Fibroblast of skin of left quadriceps (primary cell): ENCODE results near the gene IGF2BP3.
A peak's percentile ranks its signal among the peaks of the same experiment; 100 is the strongest.
"Not testable (repeated sequence)": the region's sequence is repeated elsewhere in the genome, so short reads cannot be mapped to it uniquely, and the experiment has no call there.

Experiments used
- DNase-seq, 2 experiments: peaks; one replicate each; pipeline ENCODE4 v3.0.0-alpha.2; 2013; ENCODE audit warnings: low read depth in 2 of 2

Gene IGF2BP3

DNA sequence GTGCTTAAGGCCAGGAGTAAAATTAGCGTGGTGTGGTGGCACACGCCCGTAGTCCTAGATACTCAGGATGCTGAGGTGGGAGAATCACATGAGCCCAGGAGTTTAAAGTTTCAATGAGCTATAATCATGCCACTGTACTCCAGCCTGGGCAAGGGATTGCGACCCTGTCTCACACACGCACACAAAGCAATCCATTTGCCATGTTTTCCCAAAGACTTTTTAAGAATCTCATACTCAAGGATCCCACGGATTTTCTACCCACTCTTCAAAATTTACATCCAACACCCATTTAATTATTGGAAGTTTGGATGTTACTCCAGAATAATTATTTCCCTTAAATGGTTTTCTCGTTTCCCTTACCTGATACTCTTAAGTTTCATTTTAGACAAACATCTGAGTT lies 47.9 kb downstream of the IGF2BP3 start:
- no peak for DNase-seq

DNA sequence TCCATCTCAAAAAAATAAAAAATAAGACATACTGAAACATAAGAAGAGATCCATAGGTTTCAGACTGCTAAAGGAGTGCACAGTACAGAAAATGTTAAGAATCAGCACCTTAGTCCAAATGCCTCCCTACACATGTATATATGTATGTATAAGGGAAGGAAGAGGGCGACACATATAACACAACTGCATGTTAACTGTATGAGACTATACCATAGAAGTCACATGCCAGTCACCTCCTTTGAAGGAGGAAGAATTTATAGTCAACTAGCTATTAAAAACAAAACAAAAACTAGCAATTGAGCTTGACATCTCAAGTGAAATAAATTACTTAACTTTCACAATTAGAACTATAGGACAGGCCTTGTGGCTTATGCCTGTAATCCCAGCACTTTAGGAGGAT lies 50.4 kb downstream of the IGF2BP3 start:
- DNase-seq = no peak

GRCh38 chr7:23419160-23419559 lies 51.1 kb downstream of the IGF2BP3 start:
- DNase-seq = no peak

GRCh38 chr7:23418046-23418445 lies 52.2 kb downstream of the IGF2BP3 start:
- DNase-seq = no peak

DNA sequence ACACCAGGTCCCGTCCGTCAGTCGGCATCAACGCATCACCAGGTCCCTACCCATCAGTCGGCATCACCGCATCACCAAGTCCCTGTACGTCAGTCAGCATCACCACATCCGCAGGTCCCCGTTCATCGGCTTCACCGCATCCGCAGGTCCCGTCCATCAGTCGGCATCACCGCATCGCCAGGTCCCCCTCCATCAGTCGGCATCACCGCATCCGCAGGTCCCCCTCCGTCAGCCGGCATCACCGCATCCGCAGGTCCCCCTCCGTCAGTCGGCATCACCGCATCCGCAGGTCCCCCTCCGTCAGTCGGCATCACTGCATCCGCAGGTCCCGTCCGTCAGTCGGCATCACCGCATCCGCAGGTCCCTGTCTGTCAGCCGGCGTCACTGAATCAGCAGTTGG lies 55.1 kb downstream of the IGF2BP3 start:
- no peak for DNase-seq

GRCh38 chr7:23410446-23411183 lies 59.7 kb downstream of the IGF2BP3 start:
- DNase-seq = no peak

DNA sequence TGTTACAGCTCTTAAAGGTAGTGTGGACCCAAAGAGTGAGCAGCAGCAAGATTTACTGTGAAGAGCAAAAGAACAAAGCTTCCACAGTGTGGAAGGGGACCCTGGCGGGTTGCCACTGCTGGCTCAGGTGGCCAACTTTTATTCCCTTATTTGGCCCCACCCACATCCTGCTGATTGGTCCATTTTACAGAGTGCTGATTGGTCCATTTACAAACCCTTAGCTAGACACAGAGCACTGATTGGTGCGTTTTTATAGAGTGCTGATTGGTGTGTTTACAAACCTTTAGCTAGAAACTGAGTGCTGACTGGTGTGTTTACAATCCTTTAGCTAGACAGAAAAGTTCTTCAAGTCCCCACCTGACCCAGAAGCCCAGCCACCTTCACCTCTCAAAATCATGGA lies 63.7 kb downstream of the IGF2BP3 start:
- not testable (repeated sequence) for DNase-seq

- DNase-seq = no peak
Measured at GRCh38 chr7:23405240-23405618, 65.1 kb downstream of the IGF2BP3 start.

DNA sequence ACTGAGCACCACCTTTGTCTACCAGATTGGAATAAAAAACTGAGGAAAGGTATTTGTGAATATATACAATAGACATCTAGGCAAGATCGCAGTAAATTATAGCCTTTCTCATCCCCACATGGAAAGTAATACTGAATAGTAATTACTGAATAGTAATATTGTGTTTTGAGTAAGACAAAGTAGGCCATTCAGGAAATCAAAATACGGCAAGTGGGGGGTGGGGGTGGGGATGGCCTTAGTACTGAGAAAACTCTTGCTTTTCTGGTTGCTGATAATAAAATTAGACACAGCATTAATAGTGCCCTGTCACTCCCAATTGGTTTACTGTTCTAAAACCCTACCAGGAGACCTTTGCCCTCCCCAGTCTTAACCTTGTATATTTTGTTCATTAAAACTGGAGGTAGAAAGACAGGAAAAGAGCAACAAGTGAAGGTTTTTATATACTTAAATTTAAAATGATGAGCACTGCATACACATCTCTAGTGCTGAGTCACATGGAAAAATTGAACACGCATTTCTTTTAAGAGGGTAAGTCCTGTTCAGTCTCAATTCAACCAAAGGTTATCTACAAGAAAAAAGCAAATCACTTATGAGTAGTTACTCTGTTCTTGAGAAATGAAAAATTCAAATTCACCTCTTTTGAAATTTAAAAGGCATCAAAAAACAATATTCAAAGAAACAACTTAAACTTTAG lies 65.6 kb downstream of the IGF2BP3 start:
- DNase-seq = no peak

DNA sequence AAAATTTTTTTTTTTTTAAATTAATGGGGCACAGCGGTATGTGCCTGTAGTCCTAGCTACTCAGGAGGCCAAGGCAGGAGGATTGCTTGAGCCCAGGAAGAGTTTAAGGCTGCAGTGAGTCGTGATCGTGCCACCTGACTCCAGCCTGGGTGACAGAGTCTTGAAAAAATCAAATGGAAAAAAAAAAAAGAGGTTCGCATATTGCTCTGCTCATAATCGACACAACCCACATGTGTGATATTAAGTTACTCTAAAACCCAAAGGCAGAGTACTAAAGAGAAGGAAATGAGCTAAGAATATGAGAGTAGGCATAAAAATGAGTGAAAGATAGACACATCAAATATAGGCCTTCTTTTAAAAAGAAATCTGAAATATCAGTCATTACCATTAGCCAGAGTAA lies 66.3 kb downstream of the IGF2BP3 start:
- no peak for DNase-seq

DNA sequence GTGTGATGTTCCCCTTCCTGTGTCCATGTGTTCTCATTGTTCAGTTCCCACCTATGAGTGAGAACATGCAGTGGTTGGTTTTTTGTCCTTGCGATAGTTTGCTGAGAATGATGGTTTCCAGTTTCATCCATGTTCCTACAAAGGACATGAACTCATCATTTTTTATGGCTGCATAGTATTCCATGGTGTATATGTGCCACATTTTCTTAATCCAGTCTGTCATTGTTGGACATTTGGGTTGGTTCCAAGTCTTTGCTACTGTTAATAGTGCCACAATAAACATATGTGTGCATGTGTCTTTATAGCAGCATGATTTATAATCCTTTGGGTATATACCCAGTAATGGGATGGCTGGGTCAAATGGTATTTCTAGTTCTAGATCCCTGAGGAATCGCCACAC lies 72.2 kb downstream of the IGF2BP3 start:
- DNase-seq = not testable (repeated sequence)

DNA sequence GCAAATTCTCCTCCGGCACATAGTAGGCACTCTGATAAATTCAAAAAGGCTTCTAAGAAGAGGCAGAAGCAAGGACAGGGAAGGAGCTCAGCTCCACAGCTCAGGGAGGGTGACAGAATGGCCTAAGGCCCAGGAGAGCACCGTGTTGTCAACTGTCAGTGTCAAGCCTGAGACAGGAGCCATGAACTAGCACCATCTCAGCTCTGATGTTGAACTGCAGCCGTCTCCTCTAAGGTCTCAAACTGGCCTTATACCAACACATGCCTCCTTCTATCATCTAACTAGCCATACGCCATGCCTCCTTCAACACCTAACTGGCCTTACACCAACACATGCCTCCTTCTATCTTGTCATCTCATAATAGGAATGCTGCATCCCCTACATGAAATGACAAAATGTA lies 73.0 kb downstream of the IGF2BP3 start:
- DNase-seq = no peak

DNA sequence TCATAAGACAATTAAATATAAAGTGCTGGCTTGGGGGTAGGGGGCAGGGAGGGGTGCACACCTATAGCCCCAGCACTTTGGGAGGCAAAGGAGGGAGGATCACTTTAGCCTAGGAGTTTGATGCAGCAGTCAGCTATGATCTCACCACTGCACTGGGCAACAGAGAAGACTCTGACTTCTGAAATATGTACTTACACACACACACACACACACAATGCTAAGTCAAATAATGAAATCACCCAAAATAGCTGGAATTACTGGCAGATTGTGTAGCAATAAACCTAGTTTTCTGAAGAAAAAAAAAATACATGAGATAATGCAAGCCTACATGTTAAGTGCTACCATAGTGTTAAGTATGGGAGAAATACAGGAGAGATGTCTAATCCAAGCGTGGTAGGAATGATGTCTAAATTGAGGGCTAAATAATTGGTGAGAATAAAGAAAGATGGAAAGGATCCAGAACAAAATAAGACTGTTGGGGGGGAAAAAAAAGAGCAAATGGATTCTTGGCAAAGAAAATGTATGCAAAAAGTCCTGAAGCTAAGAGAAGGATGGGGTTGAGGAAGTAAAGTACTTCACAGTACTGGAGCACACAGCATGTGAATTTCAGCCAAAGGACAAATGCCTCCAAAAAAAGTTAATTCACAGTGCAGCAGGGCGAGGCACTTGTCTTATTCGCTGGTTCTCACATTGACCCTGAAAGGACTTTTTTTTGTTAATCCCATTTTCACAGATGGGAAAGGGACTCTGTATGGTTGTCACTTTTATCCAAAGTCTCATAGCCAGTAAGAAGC lies 73.9 kb downstream of the IGF2BP3 start:
- DNase-seq = peak; percentile 53 to 54

GRCh38 chr7:23394488-23395171 lies 75.7 kb downstream of the IGF2BP3 start:
- DNase-seq = no peak

GRCh38 chr7:23393636-23394035 lies 76.7 kb downstream of the IGF2BP3 start:
- DNase-seq = no peak

DNA sequence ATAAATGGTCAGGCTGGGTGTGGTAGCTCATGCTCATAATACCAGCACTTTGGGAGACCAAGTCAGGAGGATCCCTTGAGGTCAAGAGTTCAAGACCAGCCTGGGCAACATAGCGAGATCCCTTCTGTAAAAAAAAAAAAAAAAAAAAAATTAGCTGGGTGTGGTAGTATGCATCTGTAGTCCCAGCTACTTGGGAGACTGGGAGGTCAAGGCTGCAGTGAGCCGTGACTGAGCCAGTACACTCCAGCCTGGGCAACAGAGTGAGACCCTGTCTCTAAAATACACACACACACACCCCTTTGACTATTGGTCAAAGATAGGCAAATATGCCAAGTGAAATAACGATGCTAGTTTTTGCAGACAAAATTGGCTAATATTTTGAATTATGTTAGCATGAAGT lies 80.6 kb downstream of the IGF2BP3 start:
- no peak for DNase-seq

- no peak for DNase-seq
Measured at GRCh38 chr7:23387583-23387982, 82.7 kb downstream of the IGF2BP3 start.

DNA sequence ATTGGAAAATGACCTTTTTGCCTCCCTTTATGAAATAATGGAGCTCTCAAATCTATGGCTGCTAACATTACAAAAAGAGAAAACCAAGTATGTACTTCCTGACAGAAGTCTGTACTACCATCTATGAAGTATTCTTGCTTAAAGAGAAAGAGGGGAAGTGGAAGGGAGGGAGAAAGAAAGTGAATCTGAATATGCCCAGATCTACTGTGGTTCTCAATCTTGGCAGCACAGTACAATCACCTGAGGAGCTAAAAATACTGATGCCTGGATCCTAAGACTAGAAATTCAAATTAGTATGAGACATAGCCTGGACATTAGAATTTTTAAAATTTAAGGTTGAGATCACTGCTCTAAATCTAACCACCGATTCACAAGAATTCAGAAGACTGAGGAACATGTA lies 85.2 kb downstream of the IGF2BP3 start:
- no peak for DNase-seq

GRCh38 chr7:23383225-23383624 lies 87.1 kb downstream of the IGF2BP3 start:
- peak; percentile 56 to 61 for DNase-seq

GRCh38 chr7:23380961-23381360 lies 89.3 kb downstream of the IGF2BP3 start:
- DNase-seq = no peak

DNA sequence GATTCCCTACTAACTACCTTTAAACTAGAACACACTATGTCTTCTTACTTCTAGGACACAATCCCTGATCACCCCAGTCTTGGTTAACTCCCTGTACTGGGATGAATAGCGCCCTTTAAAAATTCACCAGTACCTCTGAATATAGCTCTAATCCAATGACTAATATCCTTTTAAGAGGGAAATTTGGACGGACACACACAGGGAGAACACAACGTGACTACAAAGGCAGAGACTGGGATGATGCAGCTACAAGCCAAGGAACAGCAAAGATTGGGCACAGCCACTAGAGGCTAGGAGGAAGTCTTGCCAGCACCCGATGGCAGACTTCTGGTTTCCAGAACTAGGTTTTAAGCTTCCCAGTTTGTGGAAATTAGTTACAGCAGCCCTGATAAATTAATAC lies 89.7 kb downstream of the IGF2BP3 start:
- no peak for DNase-seq

DNA sequence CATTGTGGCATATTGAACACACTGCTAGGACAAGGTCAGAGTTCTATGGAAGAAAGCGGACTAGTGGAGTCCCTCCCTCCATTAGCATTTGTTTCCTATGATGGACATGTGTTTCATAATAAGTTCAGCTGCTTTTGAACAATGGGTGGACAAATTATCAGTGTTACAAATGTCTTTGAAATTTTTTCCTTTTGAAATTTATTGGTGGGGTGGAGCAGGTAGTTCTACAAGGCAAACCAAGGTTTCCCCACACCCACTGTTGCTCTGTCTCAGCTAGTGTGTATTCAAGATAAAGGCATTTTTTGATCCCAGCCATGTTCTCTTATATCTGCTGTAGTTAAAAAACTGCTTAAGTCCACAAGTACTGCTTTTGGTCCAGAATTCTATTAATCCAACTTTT lies 91.3 kb downstream of the IGF2BP3 start:
- DNase-seq = no peak
